HUES6 (cell line): ENCODE results near the gene CASQ2.

Source experiments
- H3K27ac ChIP-seq: 2 replicates; pipeline ENCODE4 v1.7.0; 2013; ENCODE audit warnings: low read depth, mild to moderate bottlenecking, low read length, inconsistent platforms
- H3K27me3 ChIP-seq: 2 replicates; pipeline ENCODE4 v1.6.1; 2013; ENCODE audit warnings: low read length; ENCODE audit not compliant: control insufficient read depth, insufficient read depth
- H3K36me3 ChIP-seq: 2 replicates; pipeline ENCODE4 v1.6.1; 2013; ENCODE audit warnings: low read length; ENCODE audit not compliant: control insufficient read depth, insufficient read depth
- H3K4me1 ChIP-seq: 2 replicates; pipeline ENCODE4 v1.6.1; 2013; ENCODE audit warnings: low read length; ENCODE audit not compliant: control insufficient read depth, insufficient read depth
- H3K4me3 ChIP-seq: 2 replicates; pipeline ENCODE4 v1.5.1; 2013; ENCODE audit warnings: low read depth, low read length
- H3K9ac ChIP-seq: one replicate; pipeline ENCODE4 v1.6.1; 2013; ENCODE audit warnings: mild to moderate bottlenecking, low read length
- H3K9me3 ChIP-seq: 2 replicates; pipeline ENCODE4 v1.6.1; 2013; ENCODE audit warnings: low read depth, low read length; ENCODE audit not compliant: control insufficient read depth, insufficient read depth

CASQ2 gene

DNA sequence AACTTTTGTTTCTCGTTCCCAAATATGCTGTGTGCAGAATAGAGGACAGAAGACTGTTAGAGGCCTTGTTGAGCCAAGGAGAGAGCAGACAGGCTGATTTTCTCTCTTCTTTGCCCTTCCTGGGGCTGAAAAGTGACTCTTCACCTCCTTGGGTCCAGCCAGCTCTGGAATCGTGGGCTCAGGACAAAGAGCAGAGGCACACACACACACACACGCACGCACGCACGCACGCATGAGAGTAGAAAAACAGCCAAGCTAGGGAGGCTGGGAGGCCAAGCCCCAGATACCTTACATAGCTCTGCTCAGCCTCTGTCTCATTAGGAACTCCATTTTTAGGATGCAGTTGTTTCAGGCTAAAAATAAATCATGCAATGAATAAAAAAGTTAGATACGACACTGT, at the start of gene CASQ2:
Gene CASQ2, minus strand, starts transcription at position 166 of the 400 bp plus-strand sequence. CDS start 173 bp downstream, outside the sequence.
- Histone ChIP-seq H3K27me3 (no peaks in the 10 kb centered on the region), H3K4me3 (no peak within 1 kb of the TSS), H3K36me3 (no peaks in the 10 kb centered on the region), H3K4me1 (peaks cover 11% of the 10 kb centered on the region; the same call in 1 of the 2 replicates), H3K9me3 (no peaks in the 10 kb centered on the region), H3K9ac (no peak within 1 kb of the TSS), H3K27ac (no peak within 1 kb of the TSS)

DNA sequence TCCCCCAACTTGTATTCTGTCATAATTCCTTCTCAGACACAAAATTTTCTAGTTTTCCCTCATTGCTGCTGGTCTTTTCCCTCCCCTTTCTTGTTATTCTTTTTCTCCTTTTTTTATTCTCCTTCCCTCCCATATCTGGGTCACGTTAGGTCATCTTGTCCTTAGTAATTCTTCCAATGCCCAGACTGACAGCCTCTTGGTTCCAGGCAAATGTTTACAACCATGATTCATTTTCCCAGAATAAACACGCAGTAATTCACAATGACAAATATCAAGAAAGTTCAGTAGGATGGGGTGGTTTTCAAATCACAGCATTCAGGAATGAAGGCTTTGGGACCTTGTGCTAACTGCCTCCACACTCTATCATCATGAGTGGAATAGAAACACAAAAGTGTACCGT, 47.2 kb upstream of the CASQ2 start:
- Histone ChIP-seq H3K27ac (no peak overlapping the region), H3K27me3 (no peaks in the 10 kb centered on the region), H3K9ac (no peak overlapping the region), H3K4me3 (no peak overlapping the region), H3K9me3 (no peaks in the 10 kb centered on the region), H3K4me1 (no peaks in the 10 kb centered on the region; the same call in 1 of the 2 replicates), H3K36me3 (no peaks in the 10 kb centered on the region)

DNA sequence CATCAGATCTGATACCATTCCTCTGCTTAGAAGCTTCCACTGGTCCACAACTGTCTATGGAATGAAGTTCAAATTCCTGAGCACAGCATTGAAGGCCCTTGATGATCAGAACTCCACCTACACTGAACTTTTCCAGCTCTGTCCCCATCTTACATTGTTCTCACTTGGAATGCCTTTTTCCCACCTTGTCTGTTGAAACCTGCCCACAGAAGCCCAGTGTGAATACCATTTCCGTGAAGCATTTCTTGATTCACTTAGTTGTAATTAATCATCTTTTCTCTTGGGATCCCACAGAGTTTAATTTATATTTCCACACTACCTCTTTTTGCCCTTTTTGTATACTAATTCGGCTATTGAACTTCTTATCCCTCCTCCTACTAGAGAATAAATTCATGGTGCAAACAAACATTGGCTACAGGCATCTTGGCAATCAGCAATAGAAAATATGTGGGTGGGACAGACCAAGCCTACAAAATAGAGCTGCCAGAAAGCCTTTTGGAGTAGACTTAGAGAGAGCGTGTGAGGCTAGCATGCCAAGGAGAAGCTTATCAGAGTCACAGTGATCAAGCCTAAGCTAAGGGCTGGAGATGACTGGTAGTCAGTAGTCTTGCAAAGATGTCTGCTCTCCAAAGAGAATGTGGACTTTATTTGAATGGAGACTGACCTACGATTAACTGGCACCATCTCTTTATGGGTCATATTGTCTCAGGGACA, 46.3 kb upstream of the CASQ2 start:
- H3K4me1 ChIP-seq, result no peaks in the 10 kb centered on the region; the same call in 1 of the 2 replicates
- no peaks in the 10 kb centered on the region for H3K27me3 ChIP-seq
- no peaks in the 10 kb centered on the region for H3K36me3 ChIP-seq
- no peak overlapping the region for H3K27ac ChIP-seq
- H3K4me3 ChIP-seq, result no peak overlapping the region
- no peak overlapping the region for H3K9ac ChIP-seq
- H3K9me3 ChIP-seq, result no peaks in the 10 kb centered on the region

DNA sequence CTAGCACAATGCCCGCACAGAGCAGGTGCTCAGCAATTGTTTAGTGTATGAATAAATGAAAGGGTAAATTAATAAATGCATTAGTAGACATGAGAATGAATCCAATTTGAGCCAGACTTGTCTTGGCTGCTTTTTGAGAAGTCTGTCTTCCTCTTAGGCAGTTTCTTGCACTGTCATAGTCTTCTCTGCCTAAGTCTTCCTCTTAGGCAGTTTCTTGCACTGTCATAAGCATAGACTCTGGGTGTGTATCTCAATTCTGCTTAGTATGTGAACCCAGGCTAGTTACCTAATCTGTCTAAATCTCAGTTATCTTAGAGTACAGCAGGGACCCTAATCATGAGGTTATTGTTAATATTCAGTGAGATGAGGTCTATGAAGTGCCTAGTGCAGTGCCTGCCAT, 45.2 kb upstream of the CASQ2 start:
- Histone ChIP-seq H3K9ac (no peak overlapping the region), H3K4me1 (no peaks in the 10 kb centered on the region; the same call in 1 of the 2 replicates), H3K27ac (no peak overlapping the region), H3K36me3 (no peaks in the 10 kb centered on the region), H3K27me3 (no peaks in the 10 kb centered on the region), H3K9me3 (no peaks in the 10 kb centered on the region), H3K4me3 (no peak overlapping the region)

DNA sequence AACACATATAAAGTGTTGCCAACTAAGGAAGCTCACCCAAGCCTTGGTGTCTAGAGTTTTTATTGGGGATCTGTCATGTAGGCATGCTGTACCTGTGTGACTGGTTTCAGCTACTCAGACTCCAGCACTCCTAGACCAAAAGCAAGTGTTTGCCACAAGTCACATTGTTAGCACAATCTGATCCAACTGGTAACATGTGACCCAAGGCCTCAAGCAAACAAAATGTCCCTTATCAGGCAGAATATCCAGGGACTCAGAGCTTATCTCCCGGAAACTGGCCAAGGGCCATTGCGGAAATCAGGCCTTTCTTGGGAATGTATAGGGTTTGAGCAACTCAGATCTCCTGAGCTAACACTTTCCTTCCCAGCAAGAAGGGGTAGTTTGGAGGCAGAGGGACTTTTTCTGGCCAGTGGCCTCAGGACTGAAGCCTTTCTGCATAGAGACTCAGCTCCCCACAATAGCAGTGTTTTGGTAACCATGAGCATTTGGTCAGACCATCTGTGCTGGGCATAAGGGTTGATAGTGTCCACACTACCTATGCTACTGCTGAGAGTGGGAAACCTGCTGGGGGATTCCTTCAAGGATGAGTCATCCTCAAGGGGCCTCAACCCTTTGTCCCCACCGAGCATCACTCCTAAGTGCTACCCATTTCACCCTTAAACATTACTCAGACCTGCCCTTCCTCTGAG, 42.8 kb upstream of the CASQ2 start:
- no peaks in the 10 kb centered on the region for H3K27me3 ChIP-seq
- H3K4me3 ChIP-seq, result no peak overlapping the region
- H3K4me1 ChIP-seq, result peaks cover 2% of the 10 kb centered on the region; the same call in 1 of the 2 replicates
- no peaks in the 10 kb centered on the region for H3K9me3 ChIP-seq
- no peak overlapping the region for H3K27ac ChIP-seq
- no peak overlapping the region for H3K9ac ChIP-seq
- H3K36me3 ChIP-seq, result no peaks in the 10 kb centered on the region

- no peak overlapping the region for H3K4me3 ChIP-seq
- H3K9ac ChIP-seq, result no peak overlapping the region
- peaks cover 2% of the 10 kb centered on the region; the same call in 1 of the 2 replicates for H3K4me1 ChIP-seq
- H3K36me3 ChIP-seq, result no peaks in the 10 kb centered on the region
- H3K9me3 ChIP-seq, result no peaks in the 10 kb centered on the region
- H3K27ac ChIP-seq, result no peak overlapping the region
- no peaks in the 10 kb centered on the region for H3K27me3 ChIP-seq
Observed at GRCh38 chr1:115810609-115811008, 42.1 kb upstream of the CASQ2 start.

GRCh38 chr1:115809847-115810246, 41.3 kb upstream of the CASQ2 start:
- H3K4me1 ChIP-seq, result peaks cover 2% of the 10 kb centered on the region; the same call in 1 of the 2 replicates
- H3K36me3 ChIP-seq, result no peaks in the 10 kb centered on the region
- no peak overlapping the region for H3K4me3 ChIP-seq
- H3K27ac ChIP-seq, result no peak overlapping the region
- H3K9me3 ChIP-seq, result no peaks in the 10 kb centered on the region
- no peak overlapping the region for H3K9ac ChIP-seq
- H3K27me3 ChIP-seq, result no peaks in the 10 kb centered on the region

GRCh38 chr1:115809076-115809475, 40.6 kb upstream of the CASQ2 start:
- H3K27me3 ChIP-seq, result no peaks in the 10 kb centered on the region
- H3K9me3 ChIP-seq, result no peaks in the 10 kb centered on the region
- H3K4me1 ChIP-seq, result peaks cover 2% of the 10 kb centered on the region; the same call in 1 of the 2 replicates
- no peak overlapping the region for H3K4me3 ChIP-seq
- no peak overlapping the region for H3K27ac ChIP-seq
- H3K9ac ChIP-seq, result no peak overlapping the region
- H3K36me3 ChIP-seq, result no peaks in the 10 kb centered on the region

GRCh38 chr1:115807723-115808122, 39.2 kb upstream of the CASQ2 start:
- no peak overlapping the region for H3K27ac ChIP-seq
- no peak overlapping the region for H3K9ac ChIP-seq
- no peaks in the 10 kb centered on the region for H3K27me3 ChIP-seq
- H3K4me1 ChIP-seq, result peaks cover 2% of the 10 kb centered on the region; the same call in 1 of the 2 replicates
- no peak overlapping the region for H3K4me3 ChIP-seq
- H3K9me3 ChIP-seq, result no peaks in the 10 kb centered on the region
- no peaks in the 10 kb centered on the region for H3K36me3 ChIP-seq

GRCh38 chr1:115805597-115805996, 37.1 kb upstream of the CASQ2 start:
- no peaks in the 10 kb centered on the region for H3K27me3 ChIP-seq
- H3K4me3 ChIP-seq, result no peak overlapping the region
- 0 out of 2 replicates have a peak, but pooled peaks cover 2% of the 10 kb centered on the region for H3K4me1 ChIP-seq
- H3K9me3 ChIP-seq, result no peaks in the 10 kb centered on the region
- no peak overlapping the region for H3K9ac ChIP-seq
- no peak overlapping the region for H3K27ac ChIP-seq
- no peaks in the 10 kb centered on the region for H3K36me3 ChIP-seq

- Histone ChIP-seq H3K27ac (no peak overlapping the region), H3K27me3 (no peaks in the 10 kb centered on the region), H3K36me3 (no peaks in the 10 kb centered on the region), H3K9me3 (no peaks in the 10 kb centered on the region), H3K9ac (no peak overlapping the region), H3K4me1 (no peaks in the 10 kb centered on the region; the same call in 1 of the 2 replicates), H3K4me3 (no peak overlapping the region)
Observed at GRCh38 chr1:115802416-115802815, 33.9 kb upstream of the CASQ2 start.
